RCC 7860 (cell line): ENCODE measurements around the gene PEX11A.
"Not testable (repeated sequence)": the region's sequence is repeated elsewhere in the genome, so short reads cannot be mapped to it uniquely, and the experiment has no call there.

Experiments
- DNase-seq: peaks from one replicate; pipeline ENCODE4 v3.0.0-alpha.2; 2015; ENCODE audit warnings: low spot score
- FAIRE-seq: peaks from 2 replicates; lab custom pipeline; 2012; peaks lifted over from hg19 to GRCh38; lab: Jason Lieb, UNC

PEX11A gene

GRCh38 chr15:89690276-89691218 lies at the start of gene PEX11A, which contains the start of gene WDR93:
Gene PEX11A (minus strand): TSS chr15:89690754. CDS start chr15:89690632, 122 bp downstream.
Gene WDR93 (plus strand): TSS chr15:89690811. CDS start chr15:89701747, 10,936 bp downstream.
- FAIRE-seq = no peak
- peak; percentile 50 for DNase-seq

- FAIRE-seq (peak; percentile 60), DNase-seq (peak; percentile 63)
Measured at GRCh38 chr15:89740137-89740536, 49.6 kb upstream of the PEX11A start.

- DNase-seq (no peak), FAIRE-seq (no peak)
Measured at GRCh38 chr15:89735773-89736172, 45.2 kb upstream of the PEX11A start.

GRCh38 chr15:89732451-89733172 lies 42.1 kb upstream of the PEX11A start:
- no peak for DNase-seq
- no peak for FAIRE-seq

GRCh38 chr15:89731275-89731674 lies 40.7 kb upstream of the PEX11A start:
- FAIRE-seq (no peak), DNase-seq (no peak)

GRCh38 chr15:89728254-89728653 lies 37.7 kb upstream of the PEX11A start:
- FAIRE-seq = no peak
- DNase-seq = no peak

- DNase-seq = no peak
- no peak for FAIRE-seq
Measured at GRCh38 chr15:89725064-89725463, 34.5 kb upstream of the PEX11A start.

- FAIRE-seq (no peak), DNase-seq (no peak)
Measured at GRCh38 chr15:89724621-89725020, 34.1 kb upstream of the PEX11A start.

GRCh38 chr15:89723031-89723430 lies 32.5 kb upstream of the PEX11A start:
- DNase-seq (no peak), FAIRE-seq (no peak)

- no peak for DNase-seq
- no peak for FAIRE-seq
Measured at GRCh38 chr15:89714775-89715174, 24.2 kb upstream of the PEX11A start.

- DNase-seq (no peak), FAIRE-seq (no peak)
Measured at GRCh38 chr15:89707577-89707976, 17.0 kb upstream of the PEX11A start.

GRCh38 chr15:89704411-89704810 lies 13.9 kb upstream of the PEX11A start:
- no peak for FAIRE-seq

GRCh38 chr15:89695198-89695597 lies 4.6 kb upstream of the PEX11A start:
- no peak for DNase-seq
- FAIRE-seq = no peak

More at GRCh38 chr15:89704411-89704810, 13.9 kb upstream of the PEX11A start:
- DNase-seq = no peak

- no peak for FAIRE-seq
Measured at GRCh38 chr15:89693696-89694095, 3.1 kb upstream of the PEX11A start.

GRCh38 chr15:89693091-89693490 lies 2.5 kb upstream of the PEX11A start:
- no peak for FAIRE-seq
- no peak for DNase-seq

More at GRCh38 chr15:89693696-89694095, 3.1 kb upstream of the PEX11A start:
- DNase-seq = no peak

- not testable (repeated sequence) for FAIRE-seq, DNase-seq
Measured at GRCh38 chr15:89689930-89690275, 651 bp downstream of the PEX11A start.

GRCh38 chr15:89686522-89686921 lies 4.0 kb downstream of the PEX11A start:
- DNase-seq (no peak), FAIRE-seq (no peak)

- FAIRE-seq = no peak
- no peak for DNase-seq
Measured at GRCh38 chr15:89685995-89686394, 4.6 kb downstream of the PEX11A start.

- FAIRE-seq (no peak), DNase-seq (no peak)
Measured at GRCh38 chr15:89681146-89681545, 9.4 kb downstream of the PEX11A start.

GRCh38 chr15:89680282-89680873 lies 10.2 kb downstream of the PEX11A start:
- DNase-seq = no peak
- FAIRE-seq = no peak

GRCh38 chr15:89679212-89679611 lies 11.3 kb downstream of the PEX11A start, which contains the start of gene PLIN1:
Gene PLIN1 (minus strand): TSS chr15:89679367. CDS start chr15:89677489, 1,878 bp downstream.
- FAIRE-seq (no peak), DNase-seq (no peak)
